Tibial nerve (tissue), 4 donors: ENCODE data around the gene CORO7. TPM values are rescaled to one million over a fixed set of nuclear protein-coding genes. Genes with fewer than 3 reads are reported as not detected.

Source experiments
- DNase-seq, 2 donors: peaks; one replicate each; pipeline ENCODE4 v3.0.0-alpha.2; 2019; ENCODE audit warnings: low spot score in 2 of 2
- H3K27ac ChIP-seq, 4 donors: fragments of 200-600 bp; sonication (generic) in 3 of 4; one replicate each; pipeline ENCODE4 v1.5.1; 2017 to 2019; ENCODE audit warnings: mild to moderate bottlenecking in 1 of 4
- H3K27me3 ChIP-seq, 2 donors: fragments of 200-600 bp; sonication (generic) in 1 of 2; one replicate each; pipeline versions ENCODE4 v1.5.1 to v1.6.0; 2017 to 2019
- H3K36me3 ChIP-seq, 3 donors: fragments of 200-600 bp; sonication (generic); one replicate each; pipeline ENCODE4 v1.5.1; 2018 to 2019
- H3K4me1 ChIP-seq, 4 donors: fragments of 200-600 bp; sonication (generic) in 3 of 4; one replicate each; pipeline ENCODE4 v1.5.1; 2017 to 2019
- H3K4me3 ChIP-seq, 4 donors: fragments of 200-600 bp; sonication (generic) in 3 of 4; one replicate each; pipeline ENCODE4 v1.5.1; 2017 to 2019; ENCODE audit warnings: mild to moderate bottlenecking in 1 of 4, moderate library complexity in 1 of 4
- H3K9me3 ChIP-seq, 4 donors: fragments of 200-600 bp; sonication (generic) in 3 of 4; one replicate each; pipeline ENCODE4 v1.5.1; 2017 to 2019
- EP300 ChIP-seq, 2 donors: sonication (generic); formaldehyde crosslinking; IDR thresholded peaks; one replicate each; pipeline ENCODE4 v1.6.1; 2017; ENCODE audit warnings: antibody characterized with exemption in 2 of 2, mild to moderate bottlenecking in 1 of 2
- POLR2A ChIP-seq, 2 donors: fragments of 450-650 bp; IDR thresholded peaks; one replicate each; pipeline ENCODE4 v1.6.1; 2017; ENCODE audit warnings: antibody characterized with exemption in 2 of 2, mild to moderate bottlenecking in 2 of 2, moderate library complexity in 2 of 2
- WGBS, 2 donors: methylation state at CpG; one replicate each; pipeline ENCODE4 v1.1.5; 2018; 5-methylcytosine and 5-hydroxymethylcytosine counted together
- total RNA-seq, 4 donors: library from RNA; depleted of rRNA; stranded (reverse); fragments of >200 nt; gene quantifications; one replicate each; pipeline ENCODE4 v1.1.0, GENCODE V29; 2016
- TF ChIP-seq, protein P1 (sequence below), 5 experiments: fragments of 200-600 bp in 3 of 5; fragments of 450-650 bp in 2 of 5; sonication (generic) in 3 of 5; IDR thresholded peaks; one replicate each; pipeline ENCODE4 v1.5.1; 2016 to 2019; ENCODE audit warnings: antibody characterized with exemption in 5 of 5, mild to moderate bottlenecking in 3 of 5, moderate library complexity in 2 of 5

CORO7 gene
- total RNA-seq, 4 donors from 2014 or later = 27.8 to 77.4 (median 52.1) TPM

DNA sequence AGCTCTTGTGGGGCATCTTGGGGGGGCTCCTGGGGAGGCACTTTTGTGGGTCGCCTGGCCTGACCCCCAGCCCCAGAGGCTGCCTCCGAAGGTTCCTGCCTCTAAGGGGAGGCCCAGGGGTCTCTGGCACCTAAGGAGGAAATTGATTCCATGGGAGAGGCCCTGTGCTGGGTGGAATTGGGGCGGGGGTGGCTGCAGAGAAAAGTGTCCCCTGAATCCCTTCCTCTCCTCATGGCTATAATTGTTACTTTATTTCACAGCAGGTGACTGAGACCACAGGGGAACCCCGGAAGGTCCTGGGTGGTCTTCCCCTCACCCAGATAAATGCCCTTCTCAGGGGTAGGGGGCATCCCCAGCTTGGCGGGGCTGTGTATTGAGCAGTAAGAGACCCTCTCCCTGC, 97.4 kb downstream of the CORO7 start:
- no peak overlapping the region for H3K4me3 ChIP-seq

DNA sequence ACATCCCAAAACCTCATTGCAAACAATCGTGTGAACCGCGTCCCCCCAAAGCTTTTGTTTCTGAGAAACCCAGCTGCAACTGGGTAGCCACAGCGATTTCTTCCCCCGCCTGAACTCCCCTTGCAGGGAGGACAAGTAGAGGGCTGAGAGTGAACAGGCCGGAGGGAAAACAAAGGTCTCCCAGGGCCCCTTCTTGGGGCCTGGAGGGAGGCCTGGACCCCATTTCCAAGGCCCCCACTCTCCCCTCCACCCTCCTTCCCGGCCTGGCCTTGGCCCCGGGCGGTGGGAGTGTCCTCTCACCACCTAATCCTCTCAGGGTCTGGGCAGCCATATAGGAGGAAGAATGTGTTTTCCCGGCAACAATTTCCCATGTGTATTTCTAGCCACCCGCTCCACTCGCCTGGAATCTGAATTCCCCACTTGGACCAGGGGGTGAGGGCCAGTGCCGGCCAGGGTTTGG, 97.9 kb downstream of the CORO7 start:
- Histone ChIP-seq H3K36me3 (no peaks in the 10 kb centered on the region), H3K27me3 (no peaks in the 10 kb centered on the region), H3K4me1 (peaks cover 3 to 86% (median 53%) of the 10 kb centered on the region in 4 donors), H3K27ac (peak overlapping the region in 3 of 4 donors; percentile 83 to 96 (median 91)), H3K9me3 (no peaks in the 10 kb centered on the region), H3K4me3 (no peak overlapping the region)
- 34 to 44% methylated on average over 13 of the region's 13 CpGs for WGBS, 2 donors
- TF ChIP-seq POLR2A (IDR thresholded peaks at IDR 0.05) (no peak), EP300 (IDR thresholded peaks at IDR 0.05) (no peak)
- TF ChIP-seq, protein P1, sequence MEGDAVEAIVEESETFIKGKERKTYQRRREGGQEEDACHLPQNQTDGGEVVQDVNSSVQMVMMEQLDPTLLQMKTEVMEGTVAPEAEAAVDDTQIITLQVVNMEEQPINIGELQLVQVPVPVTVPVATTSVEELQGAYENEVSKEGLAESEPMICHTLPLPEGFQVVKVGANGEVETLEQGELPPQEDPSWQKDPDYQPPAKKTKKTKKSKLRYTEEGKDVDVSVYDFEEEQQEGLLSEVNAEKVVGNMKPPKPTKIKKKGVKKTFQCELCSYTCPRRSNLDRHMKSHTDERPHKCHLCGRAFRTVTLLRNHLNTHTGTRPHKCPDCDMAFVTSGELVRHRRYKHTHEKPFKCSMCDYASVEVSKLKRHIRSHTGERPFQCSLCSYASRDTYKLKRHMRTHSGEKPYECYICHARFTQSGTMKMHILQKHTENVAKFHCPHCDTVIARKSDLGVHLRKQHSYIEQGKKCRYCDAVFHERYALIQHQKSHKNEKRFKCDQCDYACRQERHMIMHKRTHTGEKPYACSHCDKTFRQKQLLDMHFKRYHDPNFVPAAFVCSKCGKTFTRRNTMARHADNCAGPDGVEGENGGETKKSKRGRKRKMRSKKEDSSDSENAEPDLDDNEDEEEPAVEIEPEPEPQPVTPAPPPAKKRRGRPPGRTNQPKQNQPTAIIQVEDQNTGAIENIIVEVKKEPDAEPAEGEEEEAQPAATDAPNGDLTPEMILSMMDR (IDR thresholded peaks at IDR 0.05) = no peak
- DNase-seq = no peak

More for the DNA sequence above, 97.4 kb downstream of the CORO7 start:
- WGBS, 2 donors = 54 to 63% methylated on average over 5 of the region's 5 CpGs
- Histone ChIP-seq H3K9me3 (no peaks in the 10 kb centered on the region), H3K4me1 (peaks cover 3 to 86% (median 58%) of the 10 kb centered on the region in 4 donors), H3K27ac (peak overlapping the region; percentile 4 to 96 (median 87)), H3K36me3 (no peaks in the 10 kb centered on the region), H3K27me3 (no peaks in the 10 kb centered on the region)
- DNase-seq = no peak
- TF ChIP-seq, protein P1 (IDR thresholded peaks at IDR 0.05) = no peak
- TF ChIP-seq EP300 (IDR thresholded peaks at IDR 0.05) = no peak
- TF ChIP-seq POLR2A (IDR thresholded peaks at IDR 0.05) = no peak

DNA sequence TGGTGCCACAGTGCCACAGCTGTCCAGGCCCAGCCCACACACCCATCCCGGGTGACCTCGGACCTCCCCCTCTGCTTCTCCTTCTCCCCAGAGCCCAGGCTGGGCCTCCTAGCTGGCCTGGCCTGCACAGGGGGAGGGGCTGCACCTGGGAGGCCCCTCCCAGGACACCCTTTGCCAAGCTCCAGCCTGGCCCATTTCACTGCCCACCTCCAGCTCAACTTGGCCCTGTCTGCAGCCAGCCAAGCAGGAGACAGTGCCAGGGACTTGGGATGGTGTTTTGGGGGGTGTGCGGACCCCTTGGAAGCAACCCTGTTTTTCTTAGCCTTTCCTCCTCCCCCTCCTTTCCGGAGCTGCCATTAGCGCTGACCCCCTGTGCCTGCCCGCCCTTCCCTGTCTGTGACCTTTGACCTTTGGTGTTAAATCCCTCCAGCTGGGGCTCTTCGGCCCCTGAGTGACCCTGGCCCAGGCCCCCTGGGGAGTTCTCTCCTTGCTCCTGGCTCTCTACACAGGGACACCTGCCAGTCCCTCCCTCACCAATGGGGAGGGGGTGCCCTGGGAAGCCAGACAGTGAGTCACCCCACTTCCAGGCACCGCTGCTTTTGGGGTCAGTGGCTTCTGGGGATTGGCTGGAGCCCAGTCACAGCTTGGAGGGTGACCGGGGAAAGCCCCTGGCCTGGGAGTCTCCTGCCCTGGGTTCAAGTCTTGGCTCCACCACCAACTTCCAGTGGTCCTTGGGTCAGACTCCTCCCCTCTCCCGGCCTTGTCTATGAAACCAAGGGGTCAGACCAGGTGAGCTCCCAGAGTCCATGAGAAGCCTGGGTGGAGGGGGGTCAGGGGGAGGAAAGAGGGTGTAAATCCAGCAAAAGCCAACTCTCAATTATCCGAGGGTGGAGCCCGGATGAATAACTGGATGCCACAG, 98.6 kb downstream of the CORO7 start:
- Histone ChIP-seq H3K36me3 (no peaks in the 10 kb centered on the region), H3K27ac (peak overlapping the region; percentile 83 to 96 (median 92)), H3K4me1 (peaks cover 3 to 80% (median 48%) of the 10 kb centered on the region in 4 donors), H3K4me3 (peak overlapping the region; percentile 48 to 68 (median 58)), H3K9me3 (no peaks in the 10 kb centered on the region), H3K27me3 (no peaks in the 10 kb centered on the region)
- no peak for DNase-seq
- TF ChIP-seq, protein P1 (IDR thresholded peaks at IDR 0.05) = no peak
- no peak for TF ChIP-seq EP300 (IDR thresholded peaks at IDR 0.05)
- no peak for TF ChIP-seq POLR2A (IDR thresholded peaks at IDR 0.05)
- WGBS, 2 donors = 24 to 29% methylated on average over 10 to 12 of the region's 12 CpGs

DNA sequence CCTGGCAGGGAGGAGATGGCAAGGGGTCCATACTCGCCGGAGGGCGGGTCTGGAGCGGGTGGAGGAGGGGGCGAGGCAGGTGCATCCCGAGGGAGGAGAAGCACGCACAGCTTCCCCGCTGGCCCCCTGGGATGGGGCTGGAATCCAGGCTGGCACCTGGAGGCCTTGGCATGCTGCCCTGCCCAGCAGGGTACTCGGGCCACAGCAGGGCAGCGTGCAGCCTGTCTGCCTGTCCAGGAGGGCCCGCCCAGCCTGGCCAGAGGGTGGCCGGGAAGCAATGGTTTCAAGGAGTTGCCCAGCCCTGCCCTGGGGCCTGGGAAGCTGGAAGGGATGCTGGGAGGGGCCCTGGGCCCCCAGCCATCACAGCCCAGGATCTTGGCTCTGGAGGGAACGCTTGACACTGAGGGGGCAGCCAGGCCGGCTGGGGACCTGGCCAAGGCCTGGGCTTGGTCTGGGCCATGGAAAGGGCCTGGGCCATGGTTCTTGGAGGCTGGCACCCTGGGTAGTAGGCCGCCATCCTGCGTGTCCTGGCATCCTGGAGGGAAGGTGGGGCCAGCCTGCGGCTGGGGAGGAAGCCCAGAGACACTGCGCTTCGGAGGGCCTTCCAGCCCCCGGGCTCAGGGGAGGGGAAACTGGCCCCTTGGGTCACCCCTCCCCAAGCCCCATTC, 99.4 kb downstream of the CORO7 start:
- 10 to 24% methylated on average over 11 to 14 of the region's 20 CpGs for WGBS, 2 donors
- Histone ChIP-seq H3K4me3 (peak overlapping the region; percentile 48 to 68 (median 58)), H3K4me1 (peaks cover 3 to 72% (median 44%) of the 10 kb centered on the region in 4 donors), H3K27ac (peak overlapping the region; percentile 83 to 96 (median 92)), H3K36me3 (no peaks in the 10 kb centered on the region), H3K27me3 (no peaks in the 10 kb centered on the region), H3K9me3 (no peaks in the 10 kb centered on the region)
- no peak for DNase-seq
- TF ChIP-seq POLR2A (IDR thresholded peaks at IDR 0.05) (no peak), EP300 (IDR thresholded peaks at IDR 0.05) (no peak)
- TF ChIP-seq, protein P1 (IDR thresholded peaks at IDR 0.05) = no peak
